ENCODE results near the gene TMC7.
"Not testable (repeated sequence)": the region's sequence is repeated elsewhere in the genome, so short reads cannot be mapped to it uniquely, and the experiment has no call there.

TMC7 gene

GRCh38 chr16:18983565-18984434 is at the start of gene TMC7:
TSS of gene TMC7 (plus strand) at chr16:18983934. CDS start at chr16:18984064, 130 bp downstream.
- DNase-seq, result peak; percentile 60

GRCh38 chr16:18936727-18937340 is 46.9 kb upstream of the TMC7 start:
- DNase-seq, result no peak

- DNase-seq, result no peak
Measured at GRCh38 chr16:18937390-18937789, 46.3 kb upstream of the TMC7 start.

- DNase-seq, result no peak
Measured at GRCh38 chr16:18938986-18939385, 44.7 kb upstream of the TMC7 start.

- DNase-seq, result no peak
Measured at GRCh38 chr16:18941471-18941870, 42.3 kb upstream of the TMC7 start.

- no peak for DNase-seq
Measured at GRCh38 chr16:18942061-18942460, 41.7 kb upstream of the TMC7 start.

- no peak for DNase-seq
Measured at GRCh38 chr16:18943414-18943813, 40.3 kb upstream of the TMC7 start.

- DNase-seq, result no peak
Measured at GRCh38 chr16:18945233-18945632, 38.5 kb upstream of the TMC7 start.

- no peak for DNase-seq
Measured at GRCh38 chr16:18948372-18949020, 35.2 kb upstream of the TMC7 start.

- DNase-seq, result no peak
Measured at GRCh38 chr16:18950469-18951185, 33.1 kb upstream of the TMC7 start.

- DNase-seq, result no peak
Measured at GRCh38 chr16:18953547-18953946, 30.2 kb upstream of the TMC7 start.

GRCh38 chr16:18955874-18956580 is 27.7 kb upstream of the TMC7 start:
- DNase-seq, result not testable (repeated sequence)

- DNase-seq, result not testable (repeated sequence)
Measured at GRCh38 chr16:18956658-18957241, 27.0 kb upstream of the TMC7 start.

- DNase-seq, result no peak
Measured at GRCh38 chr16:18958621-18959029, 25.1 kb upstream of the TMC7 start.

- no peak for DNase-seq
Measured at GRCh38 chr16:18959031-18959505, 24.7 kb upstream of the TMC7 start.

- no peak for DNase-seq
Measured at GRCh38 chr16:18965555-18965954, 18.2 kb upstream of the TMC7 start.

- no peak for DNase-seq
Measured at GRCh38 chr16:18966791-18967190, 16.9 kb upstream of the TMC7 start.

- peak; percentile 60 for DNase-seq
Measured at GRCh38 chr16:18969050-18969854, 14.5 kb upstream of the TMC7 start.

GRCh38 chr16:18969855-18970240 is 13.9 kb upstream of the TMC7 start:
- no peak for DNase-seq

GRCh38 chr16:18975109-18975508 is 8.6 kb upstream of the TMC7 start:
- DNase-seq, result no peak

- DNase-seq, result no peak
Measured at GRCh38 chr16:18979936-18980335, 3.8 kb upstream of the TMC7 start.
